IPS DF 4.7 (cell line): ENCODE data around the gene SMIM36.
"Not testable (repeated sequence)": the region's sequence is repeated elsewhere in the genome, so short reads cannot be mapped to it uniquely, and the experiment has no call there.

ENCODE experiments used
- DNase-seq: peaks from one replicate; pipeline ENCODE4 v3.0.0-alpha.2; 2013; ENCODE audit warnings: low spot score; ENCODE audit errors: extremely low read depth

The SMIM36 gene

DNA sequence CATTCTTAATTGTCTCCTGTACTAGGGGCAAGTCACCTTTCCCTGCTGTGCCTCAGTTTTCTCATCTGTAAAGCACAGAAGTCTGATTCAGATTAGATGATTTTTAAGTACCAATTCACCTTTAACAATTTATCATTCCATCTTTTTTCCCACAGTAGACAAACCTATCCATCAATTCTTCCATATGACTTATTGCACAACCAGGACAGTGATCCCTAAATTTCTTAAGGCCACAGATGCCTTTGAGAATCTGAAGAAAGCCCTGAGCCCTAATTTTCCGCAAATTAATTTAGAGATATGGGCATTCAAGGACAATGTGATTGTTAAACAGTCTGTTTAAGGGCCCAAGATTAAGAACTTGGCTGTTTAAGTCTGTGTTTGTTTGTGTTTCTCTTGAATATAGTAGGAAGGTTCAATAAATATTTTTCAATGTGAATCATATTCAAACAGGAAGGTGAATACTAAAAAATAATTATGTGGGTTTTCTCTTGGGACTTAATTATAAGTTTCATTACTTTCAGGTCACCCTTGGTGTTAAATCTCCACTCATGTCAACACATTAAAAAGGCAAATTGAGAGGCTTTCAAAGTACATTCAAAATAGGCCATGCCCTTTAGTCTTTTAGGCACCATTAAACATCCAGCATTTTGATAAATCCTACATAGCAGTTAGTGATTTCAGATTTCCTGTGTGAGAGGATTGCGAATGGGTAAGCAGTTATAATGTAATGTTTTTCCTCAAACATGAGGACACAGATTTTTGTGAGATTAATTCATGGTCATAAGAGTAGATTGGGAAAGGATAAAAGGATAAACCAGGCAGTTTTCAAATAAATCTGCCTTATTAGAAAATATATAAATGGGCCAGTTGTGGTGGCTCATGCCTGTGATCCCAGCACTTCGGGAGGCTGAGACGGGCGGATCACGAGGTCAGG, 54.7 kb downstream of the SMIM36 start:
- DNase-seq: no peak

DNA sequence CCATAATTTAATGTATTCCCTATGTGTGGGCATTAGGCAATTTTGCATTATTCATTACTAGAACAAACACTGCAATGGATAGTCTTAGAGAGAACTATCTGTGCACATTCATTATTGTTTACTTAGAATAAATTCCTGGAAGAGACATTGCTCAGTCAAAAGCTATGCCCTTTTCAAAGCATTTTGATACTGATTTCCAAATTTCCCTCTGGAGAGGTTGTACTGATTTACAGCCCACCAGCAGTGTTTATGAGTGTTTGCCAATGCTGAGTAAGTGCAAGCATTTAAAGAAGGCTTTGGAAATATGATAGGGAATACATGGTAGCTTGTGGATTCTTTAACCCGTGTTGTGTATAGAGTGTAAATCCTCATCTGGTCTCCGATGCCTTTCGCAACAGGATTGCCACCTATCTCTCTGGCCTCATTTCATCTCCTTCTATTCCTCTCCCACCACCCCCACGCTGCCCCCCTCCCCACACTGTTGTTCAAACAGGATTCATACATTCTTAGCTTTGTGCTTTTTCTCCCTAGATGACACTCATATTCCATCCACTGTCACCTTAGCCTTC, 56.3 kb downstream of the SMIM36 start:
- no peak for DNase-seq

DNA sequence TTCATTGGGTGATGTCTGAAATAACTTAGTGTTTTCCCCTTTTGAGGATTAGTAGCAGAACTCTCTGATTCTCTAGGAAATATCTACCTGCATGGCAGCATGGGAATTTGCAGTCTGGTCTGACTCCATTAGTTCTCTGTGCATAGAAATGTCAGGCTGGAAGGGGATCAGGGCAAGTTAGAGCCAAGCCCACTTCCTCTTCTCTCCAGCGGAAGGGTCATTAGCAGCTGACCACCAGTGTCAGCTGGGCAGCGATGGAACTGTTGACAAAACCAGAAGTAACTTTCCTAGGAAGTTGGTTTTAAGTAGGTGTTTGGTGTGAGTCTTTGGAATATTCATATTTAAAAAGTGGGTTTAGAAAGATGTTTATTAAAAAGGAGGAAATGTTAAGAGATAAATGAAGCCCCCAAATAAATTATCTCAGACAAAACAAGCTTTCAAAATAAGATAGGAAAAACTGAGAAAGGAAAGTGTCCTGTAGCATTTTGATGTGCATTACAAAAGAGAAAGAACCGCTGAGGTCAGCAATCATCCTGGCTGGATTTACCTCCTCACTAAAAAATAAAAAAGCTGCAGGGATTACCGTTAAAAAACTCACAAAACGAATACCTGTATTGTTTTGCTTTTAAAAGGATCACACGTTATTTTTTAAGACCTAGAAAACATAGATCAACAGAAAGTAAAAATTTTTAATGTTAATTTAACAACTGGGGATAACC, 57.3 kb downstream of the SMIM36 start:
- no peak for DNase-seq

DNA sequence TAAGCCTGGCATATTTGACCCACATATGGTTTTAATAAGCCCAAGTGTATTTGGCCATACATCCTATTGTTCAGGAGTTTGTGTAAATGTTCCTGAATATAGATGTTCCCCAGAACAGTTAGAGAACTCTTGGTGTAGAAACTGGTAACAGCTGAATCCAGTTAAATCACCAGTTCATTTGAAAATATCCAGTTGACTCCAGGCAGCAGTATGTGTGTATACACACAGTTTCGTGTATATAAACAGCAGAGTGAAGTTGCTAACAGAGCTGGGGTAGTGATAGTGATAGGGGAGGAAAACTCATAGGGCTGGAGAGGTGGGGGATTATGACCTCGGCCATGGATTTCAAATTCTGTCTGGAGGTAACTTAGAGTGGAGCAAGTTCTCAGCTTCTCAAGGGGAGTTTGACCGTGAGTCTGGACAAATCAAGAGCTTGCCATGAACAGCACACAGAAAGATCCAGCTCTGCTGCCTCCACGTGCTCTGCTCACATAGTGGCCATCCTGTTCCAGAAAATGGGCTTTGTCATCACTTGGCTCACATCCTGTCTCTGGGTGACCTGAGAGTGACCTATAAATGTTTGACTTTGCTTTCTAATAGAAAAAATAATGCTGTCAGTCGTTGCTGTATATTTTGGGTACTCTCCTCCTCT, 59.0 kb downstream of the SMIM36 start:
- DNase-seq: no peak

DNA sequence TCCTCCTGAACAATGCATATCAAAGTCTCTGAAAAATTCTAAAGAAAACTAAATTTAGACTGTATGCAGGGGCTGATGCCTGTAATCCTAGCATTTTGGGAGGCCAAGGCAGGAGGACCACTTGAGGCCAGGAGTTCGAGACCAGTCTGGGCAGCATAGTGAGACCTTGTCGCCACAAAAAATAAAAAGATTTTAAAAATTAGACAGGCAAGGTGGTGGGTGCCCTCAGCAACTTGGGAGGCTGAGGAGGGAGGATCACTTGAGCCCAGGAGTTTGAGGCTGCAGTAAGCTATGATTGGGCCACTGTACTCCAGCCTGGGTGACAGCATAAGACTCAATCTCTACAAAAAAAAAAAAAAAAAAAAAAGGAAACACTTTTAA, 59.5 kb downstream of the SMIM36 start:
- DNase-seq: no peak

DNA sequence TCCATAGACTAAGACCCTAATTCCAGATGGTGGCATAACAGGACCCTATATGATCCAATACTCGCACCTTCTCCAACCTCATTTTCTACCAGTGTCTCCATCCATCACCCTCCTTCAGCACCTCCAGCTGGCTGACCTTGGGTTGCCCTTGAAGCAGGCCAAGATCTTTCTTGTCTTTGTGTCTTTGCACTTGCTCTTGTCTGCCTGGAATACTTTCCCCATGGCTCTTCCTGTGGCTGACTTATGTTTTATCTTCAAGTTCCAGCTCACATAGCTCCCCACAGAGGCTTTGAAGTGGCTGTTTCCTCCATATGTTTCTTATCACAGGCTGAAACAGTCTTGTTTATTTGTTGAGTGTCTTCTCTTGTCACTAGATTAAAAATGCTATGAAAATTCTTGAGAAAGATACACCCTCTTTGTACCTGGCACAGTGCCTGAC, 60.0 kb downstream of the SMIM36 start:
- DNase-seq: no peak

DNA sequence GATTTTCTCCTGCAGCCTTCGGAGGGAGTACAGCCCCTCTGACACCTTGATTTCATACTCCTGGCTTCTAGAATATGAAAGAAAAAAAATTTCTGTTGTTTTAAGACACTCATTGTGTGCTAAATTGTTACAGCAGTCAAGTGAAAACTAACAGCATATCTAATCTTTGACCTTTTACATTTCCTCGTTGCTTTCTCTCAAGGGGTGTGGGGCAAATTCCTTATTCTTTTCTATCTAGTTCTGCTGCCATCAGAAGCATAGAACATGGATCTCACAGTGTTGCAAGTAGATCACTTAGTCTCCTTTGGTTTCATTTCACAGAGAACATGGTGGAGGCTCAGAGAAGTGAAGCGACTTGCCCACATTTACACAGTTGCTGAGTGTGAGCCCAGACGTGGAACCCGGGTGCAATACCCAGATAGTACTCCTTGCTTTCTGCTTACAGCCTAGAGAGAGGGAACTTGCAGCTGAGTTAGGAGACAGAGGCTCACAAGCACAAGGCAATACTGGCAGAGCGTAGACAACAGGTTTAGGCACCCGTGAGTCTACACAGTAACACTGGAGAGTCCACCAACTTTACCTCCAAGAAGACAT, 60.9 kb downstream of the SMIM36 start:
- no peak for DNase-seq

DNA sequence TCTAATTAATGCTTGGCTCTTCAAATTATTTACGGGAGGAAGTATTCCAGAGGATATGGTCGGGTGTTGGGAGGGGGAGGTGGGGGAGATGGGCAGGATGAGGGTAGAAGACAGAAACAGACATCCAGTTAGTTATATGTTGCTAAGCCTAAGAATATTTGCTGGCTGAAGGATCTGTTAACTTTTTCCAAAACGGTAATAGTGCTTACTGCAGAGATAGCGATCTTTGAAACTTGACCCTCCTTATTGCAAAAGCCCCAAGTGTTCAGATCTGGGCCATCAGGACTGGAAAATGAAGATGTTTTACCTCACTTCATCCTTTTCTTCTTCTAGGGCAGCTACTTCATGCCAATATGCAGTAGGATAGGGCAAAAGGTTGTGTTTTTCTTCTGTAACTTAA, 62.6 kb downstream of the SMIM36 start:
- DNase-seq: no peak

DNA sequence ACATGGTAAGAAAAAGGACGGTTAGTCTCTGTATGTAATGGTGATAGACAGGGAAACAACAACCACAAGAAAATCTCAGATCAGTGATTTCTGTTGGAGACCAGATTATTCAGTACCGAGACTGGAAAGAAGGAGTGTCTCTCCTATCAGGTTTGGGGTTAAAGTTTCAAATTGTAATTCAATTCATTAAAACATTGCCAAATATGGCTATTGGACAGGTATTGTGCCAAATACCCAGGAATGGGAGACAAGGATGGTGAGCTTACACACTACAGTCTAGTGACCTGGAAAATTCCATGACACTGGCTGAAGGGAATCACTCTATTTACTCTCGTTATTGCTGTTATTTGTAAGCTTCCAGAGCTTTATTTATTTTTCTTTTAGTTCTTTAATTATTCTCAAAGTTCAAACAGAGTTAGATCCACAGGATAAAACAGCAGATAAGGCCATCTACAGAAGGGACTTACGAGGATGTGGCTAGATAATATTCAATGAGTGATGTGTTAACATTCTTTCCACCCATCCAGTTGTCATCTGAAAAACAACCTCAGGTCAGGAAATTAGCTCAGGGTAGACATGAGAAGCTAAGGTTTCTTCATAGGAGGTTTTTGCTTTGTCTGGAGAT, 64.6 kb downstream of the SMIM36 start:
- no peak for DNase-seq

DNA sequence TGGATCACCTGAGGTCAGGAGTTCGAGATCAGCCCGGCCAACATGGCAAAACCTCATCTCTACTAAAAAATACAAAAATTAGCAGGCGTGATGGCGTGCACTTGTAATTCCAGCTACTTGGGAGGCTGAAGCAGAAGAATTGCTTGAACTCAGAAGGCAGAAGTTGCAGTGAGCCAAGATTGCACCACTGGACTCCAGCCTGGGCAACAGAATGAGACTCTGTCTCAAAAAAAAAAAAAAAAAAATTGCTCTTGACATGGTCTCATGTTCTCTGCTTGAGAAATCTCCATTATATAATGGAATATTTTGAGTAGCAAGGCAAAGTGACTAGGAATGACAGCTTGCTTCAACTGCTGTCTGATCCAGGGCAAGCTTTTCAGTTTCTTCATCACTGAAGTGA, 65.2 kb downstream of the SMIM36 start:
- DNase-seq: not testable (repeated sequence)

DNA sequence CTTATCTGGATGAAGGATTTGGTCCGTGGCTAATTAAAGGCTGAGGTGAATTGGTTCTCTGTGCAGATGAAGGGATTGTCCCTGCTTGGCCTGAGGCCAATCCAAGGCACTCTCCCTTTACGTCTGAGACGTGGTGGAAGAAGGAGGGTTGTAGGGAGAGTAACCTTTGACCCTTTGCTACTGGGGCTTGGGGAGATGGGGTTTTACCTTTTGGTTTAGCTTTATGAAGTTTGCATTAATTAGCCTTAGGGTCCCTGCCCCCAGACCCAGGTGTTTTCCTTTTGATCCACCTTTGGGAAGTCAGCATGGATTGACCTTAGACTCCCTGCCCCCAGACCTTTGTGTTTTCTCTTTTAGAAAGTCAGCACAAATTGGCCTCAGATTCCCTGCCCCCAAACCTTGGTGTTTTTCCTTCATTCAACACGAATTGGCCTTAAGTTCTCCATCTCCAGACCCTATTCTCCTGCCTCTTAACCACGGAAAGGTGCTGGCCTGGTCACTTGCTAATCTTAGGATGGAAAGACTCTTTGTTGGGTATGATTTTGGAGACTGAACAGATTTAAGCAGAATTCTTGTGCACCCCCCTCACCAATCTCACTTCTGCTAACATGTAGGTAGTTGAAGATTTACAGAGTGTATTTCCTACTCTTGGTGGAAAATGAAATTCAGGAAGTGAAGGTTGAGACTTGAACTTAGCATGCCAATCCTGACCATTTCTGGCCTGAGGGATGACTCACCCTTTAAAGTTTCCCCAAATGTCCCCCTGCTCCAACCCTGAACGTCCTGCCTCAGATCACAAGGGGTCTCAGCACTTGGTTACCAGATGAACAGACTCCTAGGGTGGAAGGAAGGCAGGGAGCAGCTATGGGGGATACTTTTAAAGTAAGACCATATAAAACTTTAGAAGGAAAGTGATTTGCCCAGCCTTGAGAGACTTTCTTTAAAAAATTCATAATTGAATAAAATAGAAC, 66.5 kb downstream of the SMIM36 start:
- DNase-seq: no peak

DNA sequence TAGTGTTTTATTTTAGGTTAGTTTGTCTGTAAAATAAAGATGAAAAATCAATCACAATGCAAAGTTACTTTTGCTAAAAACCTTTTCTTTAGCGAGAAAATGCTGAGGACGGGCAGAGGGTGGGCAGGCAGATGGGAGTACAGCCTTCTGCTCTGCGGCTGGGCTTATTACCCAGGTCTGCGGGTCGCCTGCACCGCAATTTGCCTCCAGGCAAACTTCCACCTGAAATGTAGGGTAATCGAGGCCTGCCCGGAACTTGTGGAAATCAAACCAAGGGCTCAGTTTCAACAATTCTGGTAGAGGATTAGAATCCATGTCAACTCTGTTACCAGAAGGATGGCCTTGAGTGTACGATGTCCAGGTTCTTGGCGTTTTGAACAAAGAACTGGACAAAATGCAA, 67.3 kb downstream of the SMIM36 start:
- no peak for DNase-seq

DNA sequence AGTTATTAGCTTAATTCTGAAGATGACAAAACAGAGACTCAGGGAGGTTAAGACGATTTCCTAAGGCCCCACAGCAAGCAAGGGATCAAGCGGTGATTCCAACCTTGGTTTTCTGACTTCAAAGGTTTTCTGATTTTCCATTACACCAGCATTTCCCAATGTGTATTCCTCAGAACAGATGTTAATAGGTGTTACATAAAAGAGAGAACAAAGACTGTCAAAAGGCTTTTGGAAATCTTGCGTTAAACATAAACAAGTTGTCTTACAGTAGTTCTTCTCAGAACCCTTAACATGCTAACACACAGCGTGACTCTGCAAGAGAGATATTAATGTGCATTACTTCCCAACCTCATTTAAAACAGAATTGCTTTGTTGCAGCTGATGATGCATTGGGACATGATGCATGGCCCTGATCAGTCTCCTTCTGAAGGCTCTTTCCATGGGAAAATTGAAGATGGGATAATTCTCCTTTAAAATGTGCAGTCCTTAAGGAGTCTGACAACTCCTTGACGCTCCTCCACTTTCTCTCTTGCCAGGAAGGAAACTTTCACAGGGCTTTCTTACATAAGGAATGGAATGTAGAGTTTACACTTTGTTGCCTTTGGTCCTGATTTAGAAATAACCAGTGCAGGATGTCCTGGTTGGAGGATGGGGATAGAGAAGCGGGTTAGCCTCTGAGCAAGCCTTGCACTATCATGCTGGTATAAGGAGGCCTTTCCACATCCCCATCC, 68.1 kb downstream of the SMIM36 start:
- no peak for DNase-seq

DNA sequence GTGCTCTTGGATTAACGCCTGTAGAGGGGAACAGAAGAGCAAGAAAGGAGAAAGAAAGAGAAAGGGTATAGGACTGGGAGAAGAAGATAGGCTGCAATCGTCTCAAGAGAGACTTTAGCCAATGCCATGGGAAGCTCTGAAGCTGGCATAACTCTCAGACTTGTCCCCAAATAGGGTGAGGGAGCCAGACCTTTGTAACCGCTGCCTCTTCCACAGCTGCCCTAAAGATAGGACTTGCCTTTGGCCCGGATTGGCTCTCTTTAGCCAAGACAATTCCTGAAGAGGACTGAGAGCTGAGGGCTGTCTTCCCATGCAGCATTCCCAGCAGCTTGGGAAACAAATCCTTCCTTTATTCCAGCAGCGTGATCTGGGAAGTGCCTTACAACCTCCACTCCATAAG, 68.8 kb downstream of the SMIM36 start:
- DNase-seq: no peak

DNA sequence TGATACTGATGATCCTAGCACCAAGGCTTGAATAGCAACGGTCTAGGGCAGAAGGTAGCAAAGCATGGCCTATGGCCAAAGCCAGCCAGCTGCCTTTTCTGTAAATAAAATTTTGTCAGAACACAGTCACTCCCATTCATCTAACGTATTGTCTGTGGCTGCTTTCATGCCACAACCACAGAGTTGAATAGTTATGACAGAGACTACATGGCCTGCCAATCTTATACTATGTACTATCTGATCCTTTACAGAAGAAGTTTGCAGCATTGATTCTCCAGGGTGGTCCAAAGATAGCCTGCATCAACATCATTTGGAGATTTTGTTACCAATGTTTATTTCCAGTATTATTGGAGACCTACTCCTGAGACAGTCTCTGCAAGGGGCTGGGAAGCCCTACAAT, 69.7 kb downstream of the SMIM36 start:
- DNase-seq: no peak

DNA sequence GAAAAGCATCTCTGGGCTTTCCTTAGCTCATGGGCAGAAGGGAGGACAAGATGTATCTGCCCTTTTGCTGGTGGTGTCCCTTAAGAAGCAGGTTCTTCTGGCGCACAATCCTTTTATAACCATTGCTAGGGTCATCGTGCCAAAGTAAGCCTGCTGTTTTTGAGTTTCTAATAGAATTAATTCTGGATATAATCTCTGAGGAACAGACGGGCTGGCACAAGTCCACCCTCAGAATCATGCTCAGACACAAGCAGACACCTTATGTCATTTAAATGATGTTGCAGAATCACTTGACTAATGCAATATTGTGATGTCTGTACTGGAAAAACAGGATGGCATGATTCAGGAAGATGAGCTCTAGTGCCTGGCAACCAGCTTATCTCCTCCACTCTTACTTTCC, 70.9 kb downstream of the SMIM36 start:
- no peak for DNase-seq

DNA sequence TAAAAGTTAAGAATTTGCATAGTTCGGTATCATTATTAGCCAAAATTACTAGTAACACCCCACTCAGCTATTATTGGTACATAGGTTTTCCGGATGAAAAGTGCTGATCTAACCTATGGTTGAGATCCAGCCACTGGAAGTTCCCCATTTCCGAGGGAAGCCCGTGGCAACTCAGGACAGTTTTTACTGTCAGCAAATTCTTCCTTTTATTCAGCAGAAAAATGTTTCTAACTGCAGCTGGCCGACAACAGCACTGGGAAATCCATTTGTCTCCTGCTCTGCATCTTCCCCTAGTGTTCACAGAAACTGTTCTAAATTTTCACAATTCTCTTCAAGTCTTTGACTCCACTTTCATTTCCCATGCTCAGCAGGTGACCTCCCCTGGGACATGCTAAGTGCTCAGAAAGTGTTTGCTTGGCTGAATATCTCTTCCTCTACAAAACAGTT, 74.1 kb downstream of the SMIM36 start:
- no peak for DNase-seq

DNA sequence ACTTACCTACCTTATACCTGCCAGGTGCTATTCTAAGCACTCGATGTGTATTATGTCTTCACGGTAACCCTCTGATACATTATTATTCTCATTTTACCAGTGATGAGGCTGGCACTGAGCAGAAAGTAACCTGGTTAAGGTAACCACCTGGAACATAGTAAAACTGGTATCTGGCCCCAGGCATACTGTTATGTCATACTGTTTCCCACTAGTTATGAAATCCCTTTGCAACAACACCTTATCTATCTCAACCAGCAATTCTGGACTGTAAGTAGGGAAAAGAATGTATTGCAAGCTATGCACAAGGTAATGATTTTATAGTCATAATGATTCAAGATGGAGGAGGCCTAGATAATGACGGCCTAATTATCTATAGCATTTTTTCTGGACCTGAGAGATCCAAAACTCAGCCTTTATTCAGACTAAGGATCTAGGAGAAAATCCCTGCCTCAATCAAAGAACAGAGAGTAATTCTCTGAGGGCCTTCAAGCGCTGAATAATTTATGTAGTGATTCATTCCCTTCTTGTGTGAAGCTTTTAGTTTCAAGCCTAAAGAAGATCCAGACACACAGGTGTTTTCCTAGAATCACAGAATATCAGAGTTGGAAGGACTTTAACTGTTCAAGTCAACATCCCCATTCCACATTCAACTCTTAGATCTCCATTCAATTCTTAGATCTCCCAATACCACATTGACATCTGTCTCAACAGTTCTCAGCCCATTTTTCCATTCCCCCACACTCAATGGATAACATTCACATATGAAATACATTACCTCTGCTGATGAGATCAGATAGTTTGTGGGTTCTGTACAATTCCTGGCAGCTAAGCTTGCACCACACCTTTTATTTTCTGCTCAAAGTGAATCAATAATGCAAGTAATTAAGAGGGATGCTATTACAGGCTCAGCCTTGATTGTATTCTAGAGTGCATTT, 74.8 kb downstream of the SMIM36 start:
- no peak for DNase-seq
